GM19025 (cell line): ENCODE measurements around the gene OVOL2.

Experiments
- ATAC-seq: cut with Tn5 transposase; IDR thresholded peaks from one replicate; pipeline ENCODE4 v1.9.1; 2021; ENCODE audit warnings: mild to moderate bottlenecking, low read depth, moderate library complexity; ENCODE audit not compliant: unreplicated experiment

Gene OVOL2

DNA sequence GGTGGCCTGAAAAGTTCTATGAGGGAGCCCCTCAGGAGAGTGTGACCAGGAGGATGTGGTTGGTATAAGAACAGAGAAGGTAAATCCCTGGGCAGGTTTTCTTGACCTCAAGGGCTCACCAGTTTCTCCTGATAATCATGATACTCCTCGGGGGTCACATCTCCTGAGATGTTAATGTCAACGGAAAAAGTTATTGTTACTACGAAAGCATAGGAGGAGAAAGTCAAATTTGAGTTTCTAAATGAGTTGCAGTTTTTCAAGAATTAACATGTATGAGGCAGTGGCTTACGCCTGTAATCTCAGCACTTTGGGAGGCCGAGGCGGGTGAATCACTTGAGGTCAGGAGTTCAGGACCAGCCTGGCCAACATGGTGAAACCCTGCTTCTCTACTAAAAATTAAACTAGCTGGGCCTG, 65.5 kb downstream of the OVOL2 start:
- ATAC-seq: peak; percentile 63

DNA sequence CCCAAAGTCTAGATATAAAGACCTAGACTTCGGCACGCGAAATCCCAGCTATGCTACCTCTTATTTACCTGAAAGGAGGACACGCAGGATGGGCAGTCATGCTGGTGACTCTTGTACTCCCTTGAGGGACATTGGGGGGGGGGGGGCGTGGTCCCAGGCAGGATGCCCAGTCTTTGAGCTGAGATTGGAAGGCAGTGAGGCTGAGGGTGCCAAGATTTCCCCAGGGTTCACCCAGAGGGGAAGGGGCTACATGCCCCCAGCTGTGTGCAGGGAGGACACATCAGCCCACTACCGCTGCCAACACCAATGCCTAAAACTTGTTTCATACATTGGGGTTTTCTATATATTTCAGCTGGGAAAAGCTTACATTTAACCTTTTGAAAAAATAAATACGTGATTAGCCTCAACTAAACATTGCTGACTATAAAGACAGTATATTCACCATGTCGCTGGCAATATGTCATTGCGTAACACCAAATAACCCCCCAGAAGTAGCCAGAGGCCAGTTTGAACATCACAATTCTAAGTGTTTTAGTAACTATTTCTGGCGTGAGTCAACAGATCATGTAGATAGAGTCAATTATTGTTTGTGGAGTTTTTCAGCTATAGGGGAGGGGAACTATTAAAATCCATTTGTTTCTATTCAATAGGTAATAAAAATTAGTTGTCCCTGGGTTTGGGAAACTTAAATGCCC, 67.3 kb downstream of the OVOL2 start:
- no peak for ATAC-seq

DNA sequence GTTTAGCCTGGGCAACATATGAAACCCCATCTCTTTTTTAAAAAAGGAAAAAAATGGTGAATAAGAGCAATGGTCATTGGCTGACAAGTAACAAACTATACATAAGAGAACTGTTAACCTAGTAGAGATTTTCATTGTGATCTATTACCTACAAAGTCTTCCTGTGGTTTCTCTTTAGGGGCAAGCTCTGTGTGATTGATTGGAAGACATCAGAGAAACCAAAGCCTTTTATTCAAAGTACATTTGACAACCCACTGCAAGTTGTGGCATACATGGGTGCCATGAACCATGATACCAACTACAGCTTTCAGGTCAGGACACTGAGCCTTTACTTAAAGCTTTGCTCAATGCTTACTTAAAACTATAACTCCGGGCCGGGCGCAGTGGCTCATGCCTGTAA, 69.7 kb downstream of the OVOL2 start:
- ATAC-seq: no peak

DNA sequence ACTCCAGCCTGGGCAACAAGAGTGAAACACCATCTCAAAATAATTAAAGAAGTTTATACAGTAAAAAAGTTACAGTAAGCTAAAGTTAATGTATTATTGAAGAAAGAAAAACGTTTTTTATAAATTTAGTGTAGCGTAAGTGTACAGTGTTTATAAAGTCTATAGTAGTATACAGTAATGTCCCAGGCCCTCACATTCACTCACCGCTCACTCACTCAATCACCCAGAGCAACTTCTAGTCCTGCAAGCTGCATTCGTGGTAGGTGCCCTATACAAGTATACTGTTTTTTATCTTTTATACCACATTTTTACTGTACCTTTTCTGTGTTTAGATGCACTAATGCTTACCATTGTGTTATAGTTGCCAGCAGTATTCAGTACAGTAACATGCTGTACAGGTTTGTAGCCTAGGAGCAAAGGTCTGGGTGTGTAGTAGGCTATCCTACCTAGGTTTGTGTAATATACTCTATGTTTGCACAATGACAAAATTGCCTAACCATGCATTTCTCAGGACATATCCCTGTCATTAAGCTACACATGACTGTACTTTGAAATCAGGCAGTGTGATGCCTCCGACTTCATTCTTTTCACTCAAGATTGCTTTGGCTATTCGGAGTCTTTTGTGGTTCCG, 72.2 kb downstream of the OVOL2 start:
- no peak for ATAC-seq

DNA sequence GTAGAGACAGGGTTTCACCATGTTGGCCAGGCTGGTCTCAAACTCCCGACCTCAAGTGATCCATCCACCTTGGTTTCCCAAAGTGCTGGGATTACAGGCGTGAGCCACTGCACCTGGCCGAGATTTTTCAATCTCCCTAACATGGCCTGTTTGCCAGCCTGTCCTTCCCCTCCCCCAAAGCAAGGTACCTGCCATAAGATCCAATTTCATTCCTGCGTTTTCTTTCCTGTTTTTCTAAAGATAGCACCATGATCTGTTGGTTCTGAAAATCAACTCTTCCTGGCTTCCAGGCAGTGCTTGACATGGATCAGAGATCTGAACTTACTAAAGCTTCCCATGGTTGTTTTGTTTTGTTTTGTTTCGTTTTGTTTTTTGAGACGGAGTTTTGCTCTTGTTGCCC, 81.4 kb downstream of the OVOL2 start:
- ATAC-seq: no peak
